Cardiac ventricle fibroblast (primary cell): ENCODE data around the gene AKAP6. TPM values are rescaled to one million over a fixed set of nuclear protein-coding genes. Genes with fewer than 3 reads are reported as not detected.

Experiments
- total RNA-seq: library from RNA; depleted of rRNA; stranded (reverse); fragments of >200 nt; gene quantifications from 2 replicates; pipeline ENCODE4 v1.2.3, GENCODE V29; 2015

Gene AKAP6, protein sequence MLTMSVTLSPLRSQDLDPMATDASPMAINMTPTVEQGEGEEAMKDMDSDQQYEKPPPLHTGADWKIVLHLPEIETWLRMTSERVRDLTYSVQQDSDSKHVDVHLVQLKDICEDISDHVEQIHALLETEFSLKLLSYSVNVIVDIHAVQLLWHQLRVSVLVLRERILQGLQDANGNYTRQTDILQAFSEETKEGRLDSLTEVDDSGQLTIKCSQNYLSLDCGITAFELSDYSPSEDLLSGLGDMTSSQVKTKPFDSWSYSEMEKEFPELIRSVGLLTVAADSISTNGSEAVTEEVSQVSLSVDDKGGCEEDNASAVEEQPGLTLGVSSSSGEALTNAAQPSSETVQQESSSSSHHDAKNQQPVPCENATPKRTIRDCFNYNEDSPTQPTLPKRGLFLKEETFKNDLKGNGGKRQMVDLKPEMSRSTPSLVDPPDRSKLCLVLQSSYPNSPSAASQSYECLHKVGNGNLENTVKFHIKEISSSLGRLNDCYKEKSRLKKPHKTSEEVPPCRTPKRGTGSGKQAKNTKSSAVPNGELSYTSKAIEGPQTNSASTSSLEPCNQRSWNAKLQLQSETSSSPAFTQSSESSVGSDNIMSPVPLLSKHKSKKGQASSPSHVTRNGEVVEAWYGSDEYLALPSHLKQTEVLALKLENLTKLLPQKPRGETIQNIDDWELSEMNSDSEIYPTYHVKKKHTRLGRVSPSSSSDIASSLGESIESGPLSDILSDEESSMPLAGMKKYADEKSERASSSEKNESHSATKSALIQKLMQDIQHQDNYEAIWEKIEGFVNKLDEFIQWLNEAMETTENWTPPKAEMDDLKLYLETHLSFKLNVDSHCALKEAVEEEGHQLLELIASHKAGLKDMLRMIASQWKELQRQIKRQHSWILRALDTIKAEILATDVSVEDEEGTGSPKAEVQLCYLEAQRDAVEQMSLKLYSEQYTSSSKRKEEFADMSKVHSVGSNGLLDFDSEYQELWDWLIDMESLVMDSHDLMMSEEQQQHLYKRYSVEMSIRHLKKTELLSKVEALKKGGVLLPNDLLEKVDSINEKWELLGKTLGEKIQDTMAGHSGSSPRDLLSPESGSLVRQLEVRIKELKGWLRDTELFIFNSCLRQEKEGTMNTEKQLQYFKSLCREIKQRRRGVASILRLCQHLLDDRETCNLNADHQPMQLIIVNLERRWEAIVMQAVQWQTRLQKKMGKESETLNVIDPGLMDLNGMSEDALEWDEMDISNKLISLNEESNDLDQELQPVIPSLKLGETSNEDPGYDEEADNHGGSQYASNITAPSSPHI (N-terminal part only)
- total RNA-seq = 0.05 and 1.00 TPM in 2 replicates

DNA sequence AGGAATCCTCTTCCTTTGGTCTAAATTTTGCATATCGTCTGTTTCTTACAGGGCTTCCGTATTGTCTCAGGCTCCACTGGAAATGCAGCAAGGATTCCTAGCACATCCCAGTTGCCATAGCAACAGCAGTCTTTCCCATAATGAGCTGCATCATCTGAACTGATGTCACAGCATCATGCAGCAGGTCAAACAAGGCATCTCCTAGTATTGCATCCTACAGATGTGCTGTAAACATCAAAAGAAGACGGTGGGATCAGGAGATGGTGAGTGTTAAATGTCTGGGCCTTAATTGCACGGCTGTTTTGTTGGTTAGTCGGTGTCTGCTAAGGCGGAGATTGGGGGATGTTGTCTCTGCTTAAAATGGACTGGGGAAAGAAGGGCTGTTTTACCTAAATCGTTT lies at the start of gene AKAP6:
Gene AKAP6 (plus strand): TSS at position 153 of the 400 bp plus-strand sequence. CDS start 104,196 bp downstream, outside the sequence.

Other genes starting within 250 kb of the AKAP6 start
- not detected in 2 replicates for gene RNU6-7, start 127.3 kb upstream of the AKAP6 start, total RNA-seq
- not detected in 2 replicates for gene RNU6-8, start 126.0 kb upstream of the AKAP6 start, total RNA-seq